ENCODE data around the gene TEAD4.

Gene TEAD4

GRCh38 chr12:3083241-3083920 lies 124.2 kb downstream of the TEAD4 start:
- no peak for DNase-seq (ENCODE audit: low read depth)

- no peak for DNase-seq (ENCODE audit: low read depth)
These were observed 124.7 kb downstream of the TEAD4 start for GRCh38 chr12:3083921-3084347.

GRCh38 chr12:3084742-3085141 lies 125.5 kb downstream of the TEAD4 start:
- DNase-seq (ENCODE audit: low read depth) = no peak

- DNase-seq (ENCODE audit: low read depth) = no peak
These were observed 126.3 kb downstream of the TEAD4 start for GRCh38 chr12:3085341-3086139.

GRCh38 chr12:3086211-3086610 lies 127.0 kb downstream of the TEAD4 start:
- DNase-seq (ENCODE audit: low read depth) = no peak

- DNase-seq (ENCODE audit: low read depth) = no peak
These were observed 127.6 kb downstream of the TEAD4 start for GRCh38 chr12:3086729-3087323.

GRCh38 chr12:3087758-3088650 lies 128.8 kb downstream of the TEAD4 start:
- DNase-seq (ENCODE audit: low read depth) = no peak

GRCh38 chr12:3089588-3089987 lies 130.4 kb downstream of the TEAD4 start:
- DNase-seq (ENCODE audit: low read depth) = no peak

Data from activated gamma-delta T cell treated with anti-CD3 and anti-CD28 coated beads, Interleukin-2, amount 50 U/mL, for 16 hours (primary cell).